HG02884 (cell line): ENCODE results near the gene RAMP1.

Experiments used
- ATAC-seq: cut with Tn5 transposase; IDR thresholded peaks from one replicate; pipeline ENCODE4 v1.9.1; 2021; ENCODE audit warnings: mild to moderate bottlenecking, moderate library complexity; ENCODE audit not compliant: unreplicated experiment

The RAMP1 gene

DNA sequence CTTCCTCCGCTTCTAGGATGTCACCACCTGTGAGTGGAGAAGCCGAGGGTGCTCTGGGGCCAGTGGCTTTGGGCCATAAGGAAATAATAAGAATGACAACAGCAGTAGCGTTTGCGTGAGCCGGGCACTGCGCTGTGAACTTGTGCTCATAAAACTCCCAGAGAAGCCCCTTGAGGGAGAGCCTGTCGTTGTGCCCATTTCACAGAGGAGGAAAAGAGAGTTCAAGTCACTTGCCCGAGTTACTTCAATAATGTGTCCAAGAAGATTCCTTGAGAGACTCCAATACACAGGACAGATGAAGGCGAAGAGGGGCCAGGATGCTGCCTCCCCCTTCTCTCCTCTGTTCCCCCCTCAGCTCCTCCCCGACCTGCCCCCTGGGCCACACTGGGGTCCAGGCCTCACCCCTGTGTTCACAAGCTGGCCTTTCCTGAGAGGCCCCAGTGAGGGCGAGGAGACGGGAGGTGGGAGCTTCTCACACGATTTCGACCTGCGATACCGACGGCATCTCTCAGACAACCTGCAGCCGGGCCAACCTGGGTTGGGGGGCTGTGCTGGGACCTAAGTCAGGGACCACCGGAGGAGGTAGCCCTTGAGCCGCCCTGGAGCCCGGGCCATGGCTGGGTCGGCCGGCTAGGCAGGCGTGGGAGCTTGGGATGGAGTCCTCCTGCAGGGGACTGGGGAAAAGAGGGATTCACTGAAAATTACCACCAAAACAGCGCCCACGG lies 53.9 kb downstream of the RAMP1 start:
- ATAC-seq = no peak

- no peak for ATAC-seq
Measured at GRCh38 chr2:237915576-237915975, 56.2 kb downstream of the RAMP1 start.

DNA sequence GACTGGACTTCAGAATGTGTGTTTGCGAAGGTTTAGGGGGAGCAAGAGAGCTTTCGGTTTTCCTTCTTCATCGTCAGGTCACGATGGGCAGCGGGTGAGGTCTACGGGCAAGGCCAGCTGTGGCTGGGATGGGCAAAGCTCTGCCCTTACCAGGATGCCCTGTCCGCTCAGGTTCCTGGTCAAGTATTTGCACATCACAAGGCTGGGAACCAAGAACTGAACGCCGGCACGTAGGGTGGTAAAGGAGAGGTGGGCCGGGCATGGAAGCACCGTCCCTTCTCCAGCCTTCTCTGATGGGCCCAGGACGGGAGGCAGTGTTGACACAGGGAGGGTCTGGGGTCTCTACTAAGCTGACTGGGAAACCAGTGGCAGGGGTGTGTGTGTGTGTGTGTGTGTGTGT lies 56.9 kb downstream of the RAMP1 start:
- ATAC-seq = no peak

GRCh38 chr2:237917696-237918374 lies 58.4 kb downstream of the RAMP1 start:
- ATAC-seq = no peak

GRCh38 chr2:237919593-237919992 lies 60.2 kb downstream of the RAMP1 start:
- ATAC-seq = no peak

DNA sequence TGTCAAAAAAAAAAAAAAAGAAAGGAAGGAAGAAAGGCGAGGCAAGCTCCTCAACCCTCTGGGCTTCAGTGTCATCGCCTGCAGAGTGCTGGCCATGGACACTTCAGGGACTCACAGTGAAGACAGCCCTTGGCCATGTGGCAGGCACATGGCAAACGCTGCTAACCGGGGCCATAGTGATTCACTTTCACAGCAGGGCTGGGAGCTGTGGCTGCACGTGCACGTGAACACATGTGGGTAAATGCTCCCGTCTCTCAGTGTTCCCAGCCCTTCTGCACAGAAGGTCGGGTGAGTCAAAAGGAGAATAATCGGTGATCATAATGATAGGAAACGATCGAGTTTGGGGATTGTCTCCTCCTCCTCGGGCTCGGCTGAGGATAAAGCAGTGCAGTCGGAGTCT lies 61.2 kb downstream of the RAMP1 start:
- no peak for ATAC-seq

DNA sequence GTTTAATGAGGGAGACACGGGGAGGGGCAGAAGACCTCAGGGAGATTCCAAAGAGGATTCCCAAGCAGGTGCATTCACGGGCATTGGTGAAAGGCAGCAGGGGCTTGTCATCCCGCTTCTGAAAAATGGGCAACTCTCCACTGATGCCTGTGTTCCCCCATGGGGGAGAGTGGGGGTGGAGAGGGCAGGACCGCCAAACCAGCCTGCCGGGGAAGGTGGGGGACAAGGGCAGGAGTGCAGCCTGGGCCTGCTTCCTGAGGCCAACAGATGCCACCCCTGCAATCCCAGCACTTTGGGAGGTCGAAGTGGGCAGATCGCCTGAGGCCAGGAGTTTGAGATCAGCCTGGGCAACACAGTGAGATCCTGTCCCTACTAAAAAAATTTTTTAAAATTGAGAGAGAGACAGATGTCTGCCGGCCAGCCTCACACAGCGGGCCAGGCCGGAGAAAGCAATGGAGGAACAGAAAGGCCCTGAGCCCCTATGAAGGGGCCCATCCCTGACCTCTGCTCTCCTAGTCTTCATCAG lies 62.6 kb downstream of the RAMP1 start:
- ATAC-seq = no peak

GRCh38 chr2:237922641-237923361 lies 63.4 kb downstream of the RAMP1 start:
- ATAC-seq = no peak

DNA sequence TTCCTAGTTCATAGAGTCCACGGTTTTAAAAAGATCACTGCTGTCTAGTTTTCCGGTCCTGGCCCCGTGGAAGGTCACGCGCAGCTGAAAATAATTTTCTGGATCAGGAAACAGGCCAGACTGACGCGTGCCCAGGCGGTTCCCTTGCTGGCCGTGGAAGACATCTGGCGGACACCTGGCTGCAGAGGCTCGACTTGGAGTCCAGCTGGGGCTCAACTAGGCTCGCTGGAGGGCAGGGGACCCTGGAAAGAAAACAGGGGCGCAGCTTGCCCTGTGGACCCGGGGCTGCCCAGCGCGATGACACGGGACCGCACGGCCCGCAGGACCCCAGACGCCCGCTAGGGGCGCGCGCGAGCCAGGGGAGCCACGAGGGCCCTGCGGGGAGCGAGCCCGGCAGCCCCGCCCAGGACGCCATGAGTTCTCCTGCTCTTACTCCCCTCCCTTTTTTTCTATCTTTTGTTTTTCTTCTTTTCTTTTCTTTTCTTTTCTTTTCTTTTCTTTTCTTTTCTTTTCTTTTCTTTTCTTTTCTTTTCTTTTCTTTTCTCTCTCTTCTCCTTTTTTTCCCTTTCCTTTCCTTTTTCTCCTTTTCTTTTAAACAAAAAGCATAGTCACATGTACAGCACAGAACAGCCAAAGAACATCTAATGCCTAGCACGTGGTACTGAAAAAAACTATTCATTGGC lies 64.2 kb downstream of the RAMP1 start:
- no peak for ATAC-seq

- no peak for ATAC-seq
Measured at GRCh38 chr2:237924164-237924534, 64.7 kb downstream of the RAMP1 start.

- no peak for ATAC-seq
Measured at GRCh38 chr2:237927135-237927534, 67.7 kb downstream of the RAMP1 start.

DNA sequence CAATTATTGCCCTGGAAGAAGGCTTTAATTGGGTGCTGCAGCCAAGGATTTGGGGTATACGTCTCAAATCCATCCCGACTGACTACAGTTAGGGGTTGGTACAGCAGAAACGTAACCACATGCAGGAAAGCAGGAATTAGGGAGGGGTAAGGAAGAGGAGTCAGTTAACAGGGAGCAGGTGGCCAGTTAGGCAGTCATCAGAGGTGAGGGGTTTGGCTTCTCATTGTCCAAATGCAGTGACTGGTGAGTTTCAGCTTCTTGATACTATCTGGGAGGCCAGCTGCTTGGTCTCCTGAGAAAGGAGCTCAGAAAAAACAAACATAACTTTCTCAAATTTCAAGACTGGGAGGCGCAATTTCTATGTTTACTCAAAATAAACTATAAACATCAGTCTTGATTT lies 68.6 kb downstream of the RAMP1 start:
- ATAC-seq = no peak

DNA sequence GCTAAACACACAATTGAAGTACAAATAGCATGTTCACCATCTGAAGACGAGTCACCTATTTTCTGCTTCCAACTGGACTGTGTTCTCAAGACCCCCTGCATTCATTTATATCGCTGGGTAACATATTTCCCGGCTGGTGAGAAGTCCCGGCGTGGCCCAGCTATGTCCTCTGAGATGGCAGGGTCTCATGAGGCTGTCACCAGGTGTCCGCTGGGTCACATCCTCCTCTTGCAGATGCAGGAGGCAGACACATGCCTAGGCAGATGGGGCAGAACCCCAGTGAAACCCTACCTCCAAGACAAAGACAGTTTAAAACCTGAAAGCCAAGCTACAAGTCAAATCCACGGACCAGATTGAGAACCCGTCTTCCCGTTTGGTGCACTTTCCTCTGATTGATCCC lies 70.6 kb downstream of the RAMP1 start:
- ATAC-seq = no peak

- ATAC-seq = no peak
Measured at GRCh38 chr2:237931205-237931721, 71.8 kb downstream of the RAMP1 start.

DNA sequence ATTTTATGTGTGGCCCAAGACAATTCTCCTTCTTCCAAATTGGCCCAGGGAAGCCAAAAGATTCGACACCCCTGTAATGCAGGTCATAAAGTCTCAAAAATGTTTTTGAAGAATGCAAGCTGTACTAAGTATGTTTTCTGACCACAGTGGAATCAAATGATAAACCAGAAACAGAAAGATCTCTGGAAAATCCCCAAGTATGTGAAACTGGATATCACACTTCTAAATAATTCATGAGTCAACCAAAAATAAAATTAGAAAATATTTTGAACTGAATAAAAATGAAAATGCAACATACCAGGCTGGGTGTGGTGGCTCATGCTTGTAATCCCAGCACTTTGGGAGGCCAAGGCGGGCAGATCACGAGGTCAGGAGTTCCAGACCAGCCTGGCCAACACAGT lies 73.3 kb downstream of the RAMP1 start:
- ATAC-seq = no peak

GRCh38 chr2:237934186-237934585 lies 74.8 kb downstream of the RAMP1 start:
- ATAC-seq = no peak

- ATAC-seq = no peak
Measured at GRCh38 chr2:237935740-237936452, 76.5 kb downstream of the RAMP1 start.

DNA sequence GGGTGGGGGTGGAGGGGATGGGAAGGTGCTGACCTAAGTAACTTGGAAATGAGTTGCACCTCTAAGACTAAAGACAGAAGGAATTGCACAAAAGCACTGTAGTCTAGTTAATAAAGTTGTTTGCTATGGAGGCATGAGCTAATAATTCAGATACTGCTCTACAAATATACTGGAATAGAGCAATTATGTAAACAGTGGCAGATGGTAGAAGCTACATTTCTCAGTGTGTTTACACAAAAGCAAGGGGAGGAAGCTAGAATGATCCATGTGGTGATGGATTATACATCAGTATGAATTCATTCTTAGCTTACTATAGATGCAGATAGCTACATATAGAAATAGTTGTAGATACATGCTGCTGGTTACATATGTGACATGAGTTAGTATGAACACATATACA lies 79.8 kb downstream of the RAMP1 start:
- ATAC-seq = no peak

DNA sequence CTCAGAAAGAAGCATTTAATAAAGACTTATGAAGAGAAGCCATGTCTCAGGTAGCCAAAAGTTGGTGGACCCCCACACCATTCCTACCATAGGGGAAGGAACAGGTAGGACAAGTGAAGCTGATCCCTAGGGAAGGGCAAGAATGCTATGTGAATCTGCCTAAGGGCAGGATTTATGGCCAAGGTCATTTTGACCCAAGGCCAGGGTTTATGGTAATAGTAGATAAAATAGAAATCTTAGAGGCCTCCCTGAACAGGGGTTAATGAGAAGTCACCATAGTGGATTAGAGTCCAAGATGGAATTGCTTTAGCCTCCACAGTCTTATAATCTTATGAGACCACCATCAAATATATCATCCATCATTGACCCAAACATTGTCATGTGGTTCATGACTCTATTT lies 81.4 kb downstream of the RAMP1 start:
- no peak for ATAC-seq

DNA sequence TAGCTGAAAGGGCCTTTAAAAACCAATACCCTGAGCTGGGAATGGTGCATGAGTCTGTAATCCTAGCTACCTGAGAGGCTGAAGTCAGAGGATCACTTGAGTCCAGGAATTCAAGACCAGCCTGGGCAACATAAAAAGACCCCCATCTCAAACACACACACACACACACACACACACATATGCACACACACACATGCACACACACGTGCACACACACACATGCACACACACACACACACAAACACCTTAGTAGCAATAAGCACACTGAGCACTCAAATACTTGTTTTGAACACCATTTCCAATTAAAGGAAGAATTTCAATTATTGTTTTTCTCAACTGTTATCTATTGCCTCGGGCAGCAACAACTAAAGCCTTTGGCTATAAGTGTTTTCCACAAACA lies 81.8 kb downstream of the RAMP1 start:
- no peak for ATAC-seq
